ENCODE data around the gene DHRS13. TPM values are rescaled to one million over a fixed set of nuclear protein-coding genes. Genes with fewer than 3 reads are reported as not detected.

DHRS13 gene
- polyA plus RNA-seq, 1 donor from 2014 or later, result 91.1 TPM

DNA sequence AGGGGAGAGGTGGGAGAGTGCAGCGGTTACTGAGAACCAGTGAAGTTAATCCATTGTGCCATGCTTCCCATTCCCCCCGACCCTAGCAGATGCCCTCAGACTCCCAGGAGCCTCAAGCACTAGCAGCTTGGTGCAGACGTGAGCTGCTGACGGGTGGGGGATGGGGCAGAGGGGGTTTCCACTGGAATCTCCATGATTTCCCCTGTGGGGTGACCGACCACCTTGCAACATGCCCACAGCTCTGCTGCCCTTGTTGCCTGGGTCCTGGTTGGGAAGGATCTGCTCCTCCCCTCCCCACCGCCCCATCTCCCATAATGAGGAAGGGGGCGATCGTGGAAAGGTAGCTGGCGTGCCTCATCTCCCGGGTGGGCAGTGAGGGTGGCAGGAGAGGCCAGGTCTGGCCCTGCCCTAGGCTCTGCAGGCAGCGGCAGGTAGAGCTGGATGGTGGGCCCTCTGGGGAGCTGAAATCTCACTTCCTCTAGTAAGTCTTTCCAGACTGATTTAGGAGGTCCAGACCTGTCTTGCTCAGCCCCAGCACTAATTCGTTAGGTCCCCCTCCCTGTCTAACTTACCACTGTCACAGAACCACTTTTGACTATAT is 14.9 kb downstream of the DHRS13 start:
- no peaks in the 10 kb centered on the region for H3K36me3 ChIP-seq (ENCODE audit: insufficient read depth, low read length)
- no peaks in the 10 kb centered on the region for H3K27me3 ChIP-seq (ENCODE audit: insufficient read depth, low read depth, low read length)
- H3K4me3 ChIP-seq (ENCODE audit: low read length), result no peak overlapping the region
- no peak for TF ChIP-seq TAF1 (IDR thresholded peaks at IDR 0.05; ENCODE audit: low read depth)
- TF ChIP-seq, protein P1, sequence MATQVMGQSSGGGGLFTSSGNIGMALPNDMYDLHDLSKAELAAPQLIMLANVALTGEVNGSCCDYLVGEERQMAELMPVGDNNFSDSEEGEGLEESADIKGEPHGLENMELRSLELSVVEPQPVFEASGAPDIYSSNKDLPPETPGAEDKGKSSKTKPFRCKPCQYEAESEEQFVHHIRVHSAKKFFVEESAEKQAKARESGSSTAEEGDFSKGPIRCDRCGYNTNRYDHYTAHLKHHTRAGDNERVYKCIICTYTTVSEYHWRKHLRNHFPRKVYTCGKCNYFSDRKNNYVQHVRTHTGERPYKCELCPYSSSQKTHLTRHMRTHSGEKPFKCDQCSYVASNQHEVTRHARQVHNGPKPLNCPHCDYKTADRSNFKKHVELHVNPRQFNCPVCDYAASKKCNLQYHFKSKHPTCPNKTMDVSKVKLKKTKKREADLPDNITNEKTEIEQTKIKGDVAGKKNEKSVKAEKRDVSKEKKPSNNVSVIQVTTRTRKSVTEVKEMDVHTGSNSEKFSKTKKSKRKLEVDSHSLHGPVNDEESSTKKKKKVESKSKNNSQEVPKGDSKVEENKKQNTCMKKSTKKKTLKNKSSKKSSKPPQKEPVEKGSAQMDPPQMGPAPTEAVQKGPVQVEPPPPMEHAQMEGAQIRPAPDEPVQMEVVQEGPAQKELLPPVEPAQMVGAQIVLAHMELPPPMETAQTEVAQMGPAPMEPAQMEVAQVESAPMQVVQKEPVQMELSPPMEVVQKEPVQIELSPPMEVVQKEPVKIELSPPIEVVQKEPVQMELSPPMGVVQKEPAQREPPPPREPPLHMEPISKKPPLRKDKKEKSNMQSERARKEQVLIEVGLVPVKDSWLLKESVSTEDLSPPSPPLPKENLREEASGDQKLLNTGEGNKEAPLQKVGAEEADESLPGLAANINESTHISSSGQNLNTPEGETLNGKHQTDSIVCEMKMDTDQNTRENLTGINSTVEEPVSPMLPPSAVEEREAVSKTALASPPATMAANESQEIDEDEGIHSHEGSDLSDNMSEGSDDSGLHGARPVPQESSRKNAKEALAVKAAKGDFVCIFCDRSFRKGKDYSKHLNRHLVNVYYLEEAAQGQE (IDR thresholded peaks at IDR 0.05; ENCODE audit: borderline replicate concordance), result no peak
- TF ChIP-seq, protein P2, sequence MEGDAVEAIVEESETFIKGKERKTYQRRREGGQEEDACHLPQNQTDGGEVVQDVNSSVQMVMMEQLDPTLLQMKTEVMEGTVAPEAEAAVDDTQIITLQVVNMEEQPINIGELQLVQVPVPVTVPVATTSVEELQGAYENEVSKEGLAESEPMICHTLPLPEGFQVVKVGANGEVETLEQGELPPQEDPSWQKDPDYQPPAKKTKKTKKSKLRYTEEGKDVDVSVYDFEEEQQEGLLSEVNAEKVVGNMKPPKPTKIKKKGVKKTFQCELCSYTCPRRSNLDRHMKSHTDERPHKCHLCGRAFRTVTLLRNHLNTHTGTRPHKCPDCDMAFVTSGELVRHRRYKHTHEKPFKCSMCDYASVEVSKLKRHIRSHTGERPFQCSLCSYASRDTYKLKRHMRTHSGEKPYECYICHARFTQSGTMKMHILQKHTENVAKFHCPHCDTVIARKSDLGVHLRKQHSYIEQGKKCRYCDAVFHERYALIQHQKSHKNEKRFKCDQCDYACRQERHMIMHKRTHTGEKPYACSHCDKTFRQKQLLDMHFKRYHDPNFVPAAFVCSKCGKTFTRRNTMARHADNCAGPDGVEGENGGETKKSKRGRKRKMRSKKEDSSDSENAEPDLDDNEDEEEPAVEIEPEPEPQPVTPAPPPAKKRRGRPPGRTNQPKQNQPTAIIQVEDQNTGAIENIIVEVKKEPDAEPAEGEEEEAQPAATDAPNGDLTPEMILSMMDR (IDR thresholded peaks at IDR 0.05; ENCODE audit: poor library complexity, severe bottlenecking), result no peak
- no peak for TF ChIP-seq POLR2AphosphoS5 (IDR thresholded peaks at IDR 0.05)
- no peak for TF ChIP-seq SMC3 (conservative IDR thresholded peaks at IDR 0.05; ENCODE audit: poor library complexity)
- TF ChIP-seq EP300 (conservative IDR thresholded peaks at IDR 0.05; ENCODE audit: poor library complexity, severe bottlenecking), result no peak
- TF ChIP-seq EZH2 (IDR thresholded peaks at IDR 0.05; ENCODE audit: borderline replicate concordance, insufficient read depth, low read length, poor library complexity, severe bottlenecking), result no peak
- TF ChIP-seq RAD21 (conservative IDR thresholded peaks at IDR 0.05), result no peak
- no peak for TF ChIP-seq MXI1 (conservative IDR thresholded peaks at IDR 0.05; ENCODE audit: poor library complexity, severe bottlenecking)
- H3K9me2 ChIP-seq (ENCODE audit: insufficient read depth, low read length), result no peaks in the 10 kb centered on the region
- no peaks in the 10 kb centered on the region for H4K20me1 ChIP-seq (ENCODE audit: insufficient read depth)
- H3K27ac ChIP-seq (ENCODE audit: low read length), result no peak overlapping the region
- no peaks in the 10 kb centered on the region for H3K9me3 ChIP-seq (ENCODE audit: low read length)
- H3K9ac ChIP-seq (ENCODE audit: low read length), result no peak overlapping the region
- no peaks in the 10 kb centered on the region for H3K79me2 ChIP-seq (replicated peaks; ENCODE audit: insufficient read depth, low read length)
- H2AFZ ChIP-seq (ENCODE audit: low read depth, low read length), result no peak overlapping the region
- H3F3A ChIP-seq (ENCODE audit: insufficient read depth, low read length, poor library complexity, severe bottlenecking), result no peaks in the 10 kb centered on the region
- no peak overlapping the region for H3K4me2 ChIP-seq (ENCODE audit: low read length)

DNA sequence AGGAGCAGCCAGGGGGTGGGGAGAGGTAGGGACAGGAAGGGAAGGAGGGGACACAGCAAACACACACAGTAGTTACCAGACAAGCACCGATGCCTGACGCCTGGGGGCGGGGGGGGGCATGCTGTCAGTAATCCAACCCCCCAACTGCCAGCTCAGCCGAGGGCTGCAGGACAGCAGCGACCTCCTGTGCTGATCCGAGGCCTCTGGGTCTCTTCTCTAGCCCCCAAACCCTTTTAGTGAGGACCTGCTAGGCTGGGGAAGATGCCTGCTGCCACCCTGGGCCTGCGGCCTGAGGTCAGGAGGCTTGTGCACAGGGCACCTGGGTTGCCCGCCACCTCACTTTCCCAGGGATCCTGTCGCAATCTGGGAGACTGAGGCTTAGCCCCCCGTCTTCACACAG is 16.9 kb downstream of the DHRS13 start:
- no peak overlapping the region for H3K9ac ChIP-seq (ENCODE audit: low read length)
- no peaks in the 10 kb centered on the region for H3F3A ChIP-seq (ENCODE audit: insufficient read depth, low read length, poor library complexity, severe bottlenecking)
- no peaks in the 10 kb centered on the region for H3K9me3 ChIP-seq (ENCODE audit: low read length)
- no peaks in the 10 kb centered on the region for H3K36me3 ChIP-seq (ENCODE audit: insufficient read depth, low read length)
- TF ChIP-seq, protein P2 (IDR thresholded peaks at IDR 0.05; ENCODE audit: poor library complexity, severe bottlenecking), result no peak
- TF ChIP-seq MXI1 (conservative IDR thresholded peaks at IDR 0.05; ENCODE audit: poor library complexity, severe bottlenecking), result no peak
- TF ChIP-seq SMC3 (conservative IDR thresholded peaks at IDR 0.05; ENCODE audit: poor library complexity), result no peak
- no peak for TF ChIP-seq RAD21 (conservative IDR thresholded peaks at IDR 0.05)
- TF ChIP-seq, protein P1 (IDR thresholded peaks at IDR 0.05; ENCODE audit: borderline replicate concordance), result no peak
- no peaks in the 10 kb centered on the region for H3K27me3 ChIP-seq (ENCODE audit: insufficient read depth, low read depth, low read length)
- H3K9me2 ChIP-seq (ENCODE audit: insufficient read depth, low read length), result no peaks in the 10 kb centered on the region
- no peak overlapping the region for H3K4me2 ChIP-seq (ENCODE audit: low read length)
- no peak overlapping the region for H2AFZ ChIP-seq (ENCODE audit: low read depth, low read length)
- H3K4me3 ChIP-seq (ENCODE audit: low read length), result no peak overlapping the region
- no peak overlapping the region for H3K27ac ChIP-seq (ENCODE audit: low read length)
- H3K79me2 ChIP-seq (replicated peaks; ENCODE audit: insufficient read depth, low read length), result no peaks in the 10 kb centered on the region
- H4K20me1 ChIP-seq (ENCODE audit: insufficient read depth), result no peaks in the 10 kb centered on the region
